ENCODE data around the gene SLC24A5. TPM values are rescaled to one million over a fixed set of nuclear protein-coding genes. Genes with fewer than 3 reads are reported as not detected.

Gene SLC24A5
- total RNA-seq, 2 donors from 2014 or later: not detected

DNA sequence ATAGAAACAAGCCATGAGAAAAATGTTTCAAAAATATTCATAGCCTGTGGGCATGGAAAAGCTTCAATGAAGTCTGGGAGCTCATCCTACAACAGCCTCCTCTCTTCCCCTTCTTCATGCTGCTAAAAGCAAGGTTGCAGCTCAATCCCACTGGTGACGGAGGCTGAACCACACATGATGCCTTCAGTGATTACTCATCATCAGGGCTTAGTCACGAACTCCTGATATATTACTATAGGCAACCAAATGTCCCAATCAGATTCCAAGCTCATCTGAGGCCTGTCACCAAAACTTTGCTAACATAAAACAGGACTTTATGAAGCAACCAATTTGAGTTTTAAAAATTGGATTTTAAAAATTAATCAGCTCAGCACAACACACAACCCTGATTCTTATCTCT, 24.0 kb upstream of the SLC24A5 start:
- H3K36me3 ChIP-seq: no peaks in the 10 kb centered on the region
- H3K4me1 ChIP-seq (replicated peaks): no peaks in the 10 kb centered on the region
- H3K4me3 ChIP-seq: no peak overlapping the region
- 90% methylated on average over 2 of the region's 2 CpGs for WGBS
- no peaks in the 10 kb centered on the region for H3K27me3 ChIP-seq (replicated peaks; ENCODE audit: insufficient read depth)
- no peak overlapping the region for H3K27ac ChIP-seq
- no peak for DNase-seq (ENCODE audit: low spot score)
- TF ChIP-seq POLR2AphosphoS5 (IDR thresholded peaks at IDR 0.05): no peak
- TF ChIP-seq POLR2A (IDR thresholded peaks at IDR 0.05): no peak
- TF ChIP-seq, protein P1, sequence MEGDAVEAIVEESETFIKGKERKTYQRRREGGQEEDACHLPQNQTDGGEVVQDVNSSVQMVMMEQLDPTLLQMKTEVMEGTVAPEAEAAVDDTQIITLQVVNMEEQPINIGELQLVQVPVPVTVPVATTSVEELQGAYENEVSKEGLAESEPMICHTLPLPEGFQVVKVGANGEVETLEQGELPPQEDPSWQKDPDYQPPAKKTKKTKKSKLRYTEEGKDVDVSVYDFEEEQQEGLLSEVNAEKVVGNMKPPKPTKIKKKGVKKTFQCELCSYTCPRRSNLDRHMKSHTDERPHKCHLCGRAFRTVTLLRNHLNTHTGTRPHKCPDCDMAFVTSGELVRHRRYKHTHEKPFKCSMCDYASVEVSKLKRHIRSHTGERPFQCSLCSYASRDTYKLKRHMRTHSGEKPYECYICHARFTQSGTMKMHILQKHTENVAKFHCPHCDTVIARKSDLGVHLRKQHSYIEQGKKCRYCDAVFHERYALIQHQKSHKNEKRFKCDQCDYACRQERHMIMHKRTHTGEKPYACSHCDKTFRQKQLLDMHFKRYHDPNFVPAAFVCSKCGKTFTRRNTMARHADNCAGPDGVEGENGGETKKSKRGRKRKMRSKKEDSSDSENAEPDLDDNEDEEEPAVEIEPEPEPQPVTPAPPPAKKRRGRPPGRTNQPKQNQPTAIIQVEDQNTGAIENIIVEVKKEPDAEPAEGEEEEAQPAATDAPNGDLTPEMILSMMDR (IDR thresholded peaks at IDR 0.05): no peak
- intact Hi-C loops (cut with DNase I): no loop called here
- H3K9me3 ChIP-seq: no peaks in the 10 kb centered on the region

DNA sequence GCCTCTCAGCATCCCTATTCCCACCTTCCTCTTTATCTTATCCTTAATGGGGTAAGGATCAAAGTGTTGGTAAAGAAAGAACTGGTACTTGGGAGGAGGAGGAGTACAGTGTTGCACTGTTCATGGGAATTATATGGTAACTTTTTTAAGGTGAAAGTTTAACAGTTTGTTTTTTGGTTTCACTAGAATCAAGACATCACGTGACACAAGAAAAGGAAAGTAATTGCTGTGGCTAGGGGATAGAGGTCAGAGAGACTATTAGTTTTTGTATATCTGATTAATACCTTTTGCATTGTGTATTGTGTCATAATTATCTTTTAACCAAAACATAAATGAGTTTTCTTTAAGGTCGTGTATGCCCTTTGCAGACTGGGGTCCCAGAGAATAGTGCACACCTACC, 23.5 kb upstream of the SLC24A5 start:
- DNase-seq (ENCODE audit: low spot score): no peak
- Histone ChIP-seq H3K27ac (no peak overlapping the region), H3K4me1 (replicated peaks) (no peaks in the 10 kb centered on the region), H3K9me3 (no peaks in the 10 kb centered on the region), H3K36me3 (no peaks in the 10 kb centered on the region), H3K4me3 (no peak overlapping the region), H3K27me3 (replicated peaks; ENCODE audit: insufficient read depth) (no peaks in the 10 kb centered on the region)
- intact Hi-C loops (cut with DNase I): no loop called here
- 94% methylated on average over 2 of the region's 2 CpGs for WGBS
- no peak for TF ChIP-seq POLR2AphosphoS5 (IDR thresholded peaks at IDR 0.05)
- TF ChIP-seq, protein P1 (IDR thresholded peaks at IDR 0.05): no peak
- no peak for TF ChIP-seq POLR2A (IDR thresholded peaks at IDR 0.05)

DNA sequence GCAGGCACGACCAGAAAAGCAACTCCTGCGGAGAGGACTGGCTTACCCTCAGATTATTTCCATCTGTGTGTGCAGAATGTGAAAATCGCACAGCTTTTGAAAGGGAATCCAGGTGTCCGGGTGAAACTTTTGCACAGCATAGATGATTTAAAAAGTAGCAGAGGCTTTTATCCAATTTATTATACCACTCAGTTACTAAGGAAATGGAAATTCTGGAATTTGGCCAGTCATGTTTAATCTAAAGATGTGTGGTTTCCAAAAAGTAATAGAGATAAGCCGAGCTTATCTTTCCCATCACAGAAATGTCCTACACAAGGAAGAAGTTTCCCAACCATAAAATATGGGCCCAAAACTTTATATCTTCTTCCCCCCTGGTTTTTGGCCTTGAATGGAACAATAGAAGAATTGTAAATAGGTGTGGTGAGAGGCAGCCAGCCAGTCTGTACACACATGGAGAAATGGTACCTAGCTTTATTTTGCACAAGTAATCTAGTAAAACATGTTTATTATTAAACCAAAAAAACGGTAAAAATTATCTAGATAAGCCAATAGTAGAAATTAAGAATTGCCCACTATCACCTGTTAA, 19.3 kb upstream of the SLC24A5 start:
- intact Hi-C loops (cut with DNase I): no loop called here
- 20% methylated on average over 6 of the region's 6 CpGs for WGBS
- Histone ChIP-seq H3K27me3 (replicated peaks; ENCODE audit: insufficient read depth) (no peaks in the 10 kb centered on the region), H3K4me3 (no peak overlapping the region), H3K36me3 (no peaks in the 10 kb centered on the region), H3K4me1 (replicated peaks) (no peaks in the 10 kb centered on the region), H3K27ac (no peak overlapping the region), H3K9me3 (no peaks in the 10 kb centered on the region)
- DNase-seq (ENCODE audit: low spot score): no peak
- TF ChIP-seq, protein P1 (IDR thresholded peaks at IDR 0.05): no peak
- TF ChIP-seq POLR2A (IDR thresholded peaks at IDR 0.05) (no peak), POLR2AphosphoS5 (IDR thresholded peaks at IDR 0.05) (no peak)

DNA sequence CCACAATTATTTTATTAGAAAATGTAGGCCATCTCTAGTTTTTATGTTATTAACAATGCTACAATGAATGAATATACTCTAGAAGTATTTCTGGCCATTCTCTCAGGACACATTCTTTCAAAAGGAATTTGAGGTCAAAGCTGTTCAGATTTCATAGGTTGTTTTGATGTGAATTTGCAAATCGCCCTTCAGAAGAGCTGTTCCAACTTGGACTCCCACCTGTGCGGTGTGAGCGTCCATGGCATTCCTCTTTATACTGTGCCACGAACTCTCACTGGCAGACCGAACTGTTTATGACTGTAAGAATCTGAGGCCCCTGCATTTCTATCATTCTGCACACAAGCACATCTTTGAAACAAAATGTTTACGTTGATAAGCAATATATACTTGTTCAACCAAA, 18.6 kb upstream of the SLC24A5 start:
- WGBS: 77% methylated on average over 6 of the region's 6 CpGs
- Histone ChIP-seq H3K27ac (no peak overlapping the region), H3K4me1 (replicated peaks) (no peaks in the 10 kb centered on the region), H3K27me3 (replicated peaks; ENCODE audit: insufficient read depth) (no peaks in the 10 kb centered on the region), H3K36me3 (no peaks in the 10 kb centered on the region), H3K4me3 (no peak overlapping the region), H3K9me3 (no peaks in the 10 kb centered on the region)
- intact Hi-C loops (cut with DNase I): no loop called here
- no peak for DNase-seq (ENCODE audit: low spot score)
- no peak for TF ChIP-seq POLR2A (IDR thresholded peaks at IDR 0.05)
- TF ChIP-seq POLR2AphosphoS5 (IDR thresholded peaks at IDR 0.05): no peak
- TF ChIP-seq, protein P1 (IDR thresholded peaks at IDR 0.05): no peak

DNA sequence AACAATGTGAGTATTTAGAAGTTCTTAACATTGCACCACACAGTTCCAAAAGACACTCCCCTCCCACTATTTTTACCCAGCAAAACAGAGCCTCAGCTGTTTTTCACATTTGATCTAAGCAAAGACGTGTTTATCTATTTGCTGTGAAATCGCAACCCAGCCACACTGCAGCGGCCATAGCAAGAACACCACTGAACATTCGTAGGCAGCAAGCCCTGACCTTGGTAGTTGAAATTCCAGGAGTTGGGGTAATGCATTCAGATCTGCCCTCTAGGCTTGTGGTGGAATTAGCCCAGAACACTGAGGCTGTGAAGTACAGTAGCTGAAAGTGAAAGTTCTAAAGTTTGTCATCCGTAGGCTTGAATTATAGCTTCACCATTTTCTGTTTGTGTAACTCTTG, 17.1 kb upstream of the SLC24A5 start:
- TF ChIP-seq, protein P1 (IDR thresholded peaks at IDR 0.05): no peak
- TF ChIP-seq POLR2AphosphoS5 (IDR thresholded peaks at IDR 0.05) (no peak), POLR2A (IDR thresholded peaks at IDR 0.05) (no peak)
- Histone ChIP-seq H3K4me1 (replicated peaks) (no peaks in the 10 kb centered on the region), H3K27ac (no peak overlapping the region), H3K9me3 (no peaks in the 10 kb centered on the region), H3K27me3 (replicated peaks; ENCODE audit: insufficient read depth) (no peaks in the 10 kb centered on the region), H3K4me3 (no peak overlapping the region), H3K36me3 (no peaks in the 10 kb centered on the region)
- DNase-seq (ENCODE audit: low spot score): no peak
- intact Hi-C loops (cut with DNase I): no loop called here
- 87% methylated on average over 5 of the region's 5 CpGs for WGBS
